Activated effector memory CD4-positive, alpha-beta T cell treated with Interleukin-2 at 50 U/mL for 16 hours (primary cell): Measurements from ENCODE around the gene HOXB9.

Experiments used
- DNase-seq: peaks from one replicate; pipeline ENCODE4 v3.0.0-alpha.2; 2020

The HOXB9 gene

GRCh38 chr17:48609759-48610281, 16.3 kb downstream of the HOXB9 start:
- no peak for DNase-seq

- DNase-seq, result no peak
Observed at GRCh38 chr17:48609033-48609432, 17.1 kb downstream of the HOXB9 start.

GRCh38 chr17:48608494-48608834, 17.7 kb downstream of the HOXB9 start:
- DNase-seq, result no peak

GRCh38 chr17:48606892-48607614, 19.1 kb downstream of the HOXB9 start:
- DNase-seq, result no peak

- no peak for DNase-seq
Observed at GRCh38 chr17:48605991-48606891, 19.9 kb downstream of the HOXB9 start.

GRCh38 chr17:48605409-48605919, 20.7 kb downstream of the HOXB9 start:
- DNase-seq, result no peak

GRCh38 chr17:48604770-48605329, 21.3 kb downstream of the HOXB9 start, which contains the start of gene HOXB6:
Gene HOXB6, minus strand, starts transcription at chr17:48604986. Its CDS starts 6,836 bp downstream, at chr17:48598150.
- DNase-seq, result no peak

GRCh38 chr17:48603959-48604769, 22.0 kb downstream of the HOXB9 start:
- no peak for DNase-seq

GRCh38 chr17:48601539-48602425, 24.4 kb downstream of the HOXB9 start:
- no peak for DNase-seq

GRCh38 chr17:48601207-48601538, 25.0 kb downstream of the HOXB9 start:
- no peak for DNase-seq

- no peak for DNase-seq
Observed at GRCh38 chr17:48600244-48601098, 25.7 kb downstream of the HOXB9 start.

GRCh38 chr17:48599354-48599753, 26.8 kb downstream of the HOXB9 start:
- DNase-seq, result no peak

- DNase-seq, result no peak
Observed at GRCh38 chr17:48598736-48599135, 27.4 kb downstream of the HOXB9 start.

GRCh38 chr17:48597778-48598631, 28.2 kb downstream of the HOXB9 start:
- no peak for DNase-seq

- DNase-seq, result no peak
Observed at GRCh38 chr17:48597528-48597777, 28.7 kb downstream of the HOXB9 start.

GRCh38 chr17:48596735-48597527, 29.2 kb downstream of the HOXB9 start:
- no peak for DNase-seq

- DNase-seq, result no peak
Observed at GRCh38 chr17:48596000-48596734, 30.0 kb downstream of the HOXB9 start.
